ENCODE measurements around the gene SNAP47.

GRCh38 chr1:227824204-227824603 is 89.0 kb downstream of the SNAP47 start:
- TF ChIP-seq CTCF (IDR thresholded peaks at IDR 0.05) (no peak), RARB (CRISPR knock-in tag; IDR thresholded peaks at IDR 0.05) (no peak), MAFK (IDR thresholded peaks at IDR 0.05; ENCODE audit: partially characterized antibody) (no peak), ELK1 (IDR thresholded peaks at IDR 0.05; ENCODE audit: low read depth, low read length) (no peak), RAD21 (conservative IDR thresholded peaks at IDR 0.05 in 1 of 2, IDR thresholded peaks at IDR 0.05 in 1 of 2) (no peak), EP300 (IDR thresholded peaks at IDR 0.05) (no peak), CEBPB (IDR thresholded peaks at IDR 0.05) (no peak)
